Type B pancreatic cell (in vitro differentiated cells): ENCODE measurements around the gene NELFA. TPM values are rescaled to one million over a fixed set of nuclear protein-coding genes. Genes with fewer than 3 reads are reported as not detected.
A peak's percentile ranks its signal among the peaks of the same experiment; 100 is the strongest.

Experiments used
- DNase-seq: peaks from one replicate; pipeline ENCODE4 v3.0.0; 2021; ENCODE audit warnings: mixed read lengths; ENCODE audit not compliant: unreplicated experiment; ENCODE audit errors: extremely low spot score
- H3K27ac Mint-ChIP-seq: 2 replicates; pipeline ENCODE4 v1.8.0; 2021; ENCODE audit warnings: mild to moderate bottlenecking, mixed read lengths
- H3K27me3 Mint-ChIP-seq: 2 replicates; pipeline ENCODE4 v1.8.0; 2021; ENCODE audit warnings: mixed read lengths
- H3K36me3 Mint-ChIP-seq: 2 replicates; pipeline ENCODE4 v1.8.0; 2021; ENCODE audit warnings: mixed read lengths
- H3K4me1 Mint-ChIP-seq: one replicate; pipeline ENCODE4 v1.8.0; 2021; ENCODE audit warnings: mixed read lengths; ENCODE audit not compliant: unreplicated experiment
- H3K4me3 Mint-ChIP-seq: 2 replicates; pipeline ENCODE4 v1.8.0; 2021; ENCODE audit warnings: mild to moderate bottlenecking, mixed read lengths
- H3K9me3 Mint-ChIP-seq: 2 replicates; pipeline ENCODE4 v1.8.0; 2021; ENCODE audit warnings: mixed read lengths
- CTCF ChIP-seq: fragments of 200-600 bp; sonication (generic); conservative IDR thresholded peaks from 2 replicates; pipeline ENCODE4 v1.5.0; 2021; ENCODE audit warnings: antibody characterized with exemption, mild to moderate bottlenecking
- total RNA-seq: library from RNA; stranded (reverse); gene quantifications from 2 replicates; pipeline ENCODE4 v1.2.1, GENCODE V29; 2021; ENCODE audit warnings: low replicate concordance

The NELFA gene
- total RNA-seq, 1 donor from 2014 or later: 44.8 TPM

- peak overlapping the region; percentile 2 for H3K4me3 Mint-ChIP-seq
- no peaks in the 10 kb centered on the region for H3K27me3 Mint-ChIP-seq
- no peak for TF ChIP-seq CTCF
- no peaks in the 10 kb centered on the region for H3K9me3 Mint-ChIP-seq
- peak overlapping the region; percentile 67 for H3K27ac Mint-ChIP-seq
- no peak for DNase-seq
- H3K36me3 Mint-ChIP-seq: peaks cover 28% of the 10 kb centered on the region
- H3K4me1 Mint-ChIP-seq: no peaks in the 10 kb centered on the region
Observed at GRCh38 chr4:1969928-1970723, 38.6 kb downstream of the NELFA start.

GRCh38 chr4:1968686-1969295 is 40.0 kb downstream of the NELFA start:
- peaks cover 38% of the 10 kb centered on the region for H3K36me3 Mint-ChIP-seq
- no peaks in the 10 kb centered on the region for H3K27me3 Mint-ChIP-seq
- H3K4me3 Mint-ChIP-seq: no peak overlapping the region
- H3K4me1 Mint-ChIP-seq: no peaks in the 10 kb centered on the region
- no peak for DNase-seq
- H3K9me3 Mint-ChIP-seq: no peaks in the 10 kb centered on the region
- peak overlapping the region; percentile 4 for H3K27ac Mint-ChIP-seq
- no peak for TF ChIP-seq CTCF

GRCh38 chr4:1967512-1968149 is 41.1 kb downstream of the NELFA start:
- H3K9me3 Mint-ChIP-seq: no peaks in the 10 kb centered on the region
- H3K4me3 Mint-ChIP-seq: no peak overlapping the region
- H3K27ac Mint-ChIP-seq: no peak overlapping the region
- TF ChIP-seq CTCF: no peak
- H3K36me3 Mint-ChIP-seq: peaks cover 43% of the 10 kb centered on the region
- H3K27me3 Mint-ChIP-seq: no peaks in the 10 kb centered on the region
- no peaks in the 10 kb centered on the region for H3K4me1 Mint-ChIP-seq
- no peak for DNase-seq

GRCh38 chr4:1964971-1965370 is 43.8 kb downstream of the NELFA start:
- no peak overlapping the region for H3K27ac Mint-ChIP-seq
- peaks cover 43% of the 10 kb centered on the region for H3K36me3 Mint-ChIP-seq
- H3K4me3 Mint-ChIP-seq: no peak overlapping the region
- no peaks in the 10 kb centered on the region for H3K4me1 Mint-ChIP-seq
- H3K27me3 Mint-ChIP-seq: no peaks in the 10 kb centered on the region
- H3K9me3 Mint-ChIP-seq: no peaks in the 10 kb centered on the region
- DNase-seq: no peak
- no peak for TF ChIP-seq CTCF

- Mint-ChIP-seq H3K9me3 (no peaks in the 10 kb centered on the region), H3K27ac (no peak overlapping the region), H3K27me3 (no peaks in the 10 kb centered on the region), H3K4me3 (no peak overlapping the region), H3K36me3 (peaks cover 39% of the 10 kb centered on the region), H3K4me1 (no peaks in the 10 kb centered on the region)
- no peak for DNase-seq
- no peak for TF ChIP-seq CTCF
Observed at GRCh38 chr4:1964443-1964842, 44.3 kb downstream of the NELFA start.
